NB4 (cell line): ENCODE measurements around the gene MYO1D.

ENCODE experiments used
- POLR2A ChIP-seq: IDR thresholded peaks from 2 replicates; pipeline ENCODE4 v1.6.1; 2011; ENCODE audit warnings: mild to moderate bottlenecking; ENCODE audit not compliant: insufficient read length; ENCODE audit errors: extremely low read depth
- TF ChIP-seq, protein P1 (sequence below): IDR thresholded peaks from one replicate; pipeline ENCODE4 v1.5.1; 2012; ENCODE audit warnings: low read depth, low read length

DNA sequence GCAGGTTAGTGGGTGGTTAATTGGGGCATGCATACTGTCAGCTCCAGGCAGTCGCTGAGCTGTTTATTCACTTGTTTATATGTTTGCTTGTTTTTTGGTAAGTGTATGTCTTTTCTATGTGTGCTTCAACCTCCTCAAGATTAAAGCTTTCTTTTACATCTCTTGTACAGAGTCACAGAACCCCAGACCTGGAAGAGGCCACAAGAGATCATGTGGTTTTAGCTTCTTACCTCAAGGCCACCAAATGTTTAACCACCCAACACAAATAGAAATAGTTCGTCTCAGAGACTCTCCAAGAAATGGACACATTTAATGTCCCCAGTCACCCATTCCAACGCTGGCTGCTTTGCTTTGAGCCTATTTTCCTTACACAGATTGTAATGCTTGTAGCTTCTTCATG, 39.2 kb upstream of the MYO1D start:
- TF ChIP-seq, protein P1, sequence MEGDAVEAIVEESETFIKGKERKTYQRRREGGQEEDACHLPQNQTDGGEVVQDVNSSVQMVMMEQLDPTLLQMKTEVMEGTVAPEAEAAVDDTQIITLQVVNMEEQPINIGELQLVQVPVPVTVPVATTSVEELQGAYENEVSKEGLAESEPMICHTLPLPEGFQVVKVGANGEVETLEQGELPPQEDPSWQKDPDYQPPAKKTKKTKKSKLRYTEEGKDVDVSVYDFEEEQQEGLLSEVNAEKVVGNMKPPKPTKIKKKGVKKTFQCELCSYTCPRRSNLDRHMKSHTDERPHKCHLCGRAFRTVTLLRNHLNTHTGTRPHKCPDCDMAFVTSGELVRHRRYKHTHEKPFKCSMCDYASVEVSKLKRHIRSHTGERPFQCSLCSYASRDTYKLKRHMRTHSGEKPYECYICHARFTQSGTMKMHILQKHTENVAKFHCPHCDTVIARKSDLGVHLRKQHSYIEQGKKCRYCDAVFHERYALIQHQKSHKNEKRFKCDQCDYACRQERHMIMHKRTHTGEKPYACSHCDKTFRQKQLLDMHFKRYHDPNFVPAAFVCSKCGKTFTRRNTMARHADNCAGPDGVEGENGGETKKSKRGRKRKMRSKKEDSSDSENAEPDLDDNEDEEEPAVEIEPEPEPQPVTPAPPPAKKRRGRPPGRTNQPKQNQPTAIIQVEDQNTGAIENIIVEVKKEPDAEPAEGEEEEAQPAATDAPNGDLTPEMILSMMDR, result no peak
- TF ChIP-seq POLR2A, result no peak
